B cell (primary cell): ENCODE results near the gene ACKR1. TPM values are rescaled to one million over a fixed set of nuclear protein-coding genes. Genes with fewer than 3 reads are reported as not detected.

Experiments
- ATAC-seq: fragments of 200-7000 bp; cut with Tn5 transposase; one replicate; pipeline ENCODE4 v1.10.0; 2021; ENCODE audit warnings: low read depth, mild to moderate bottlenecking, moderate number of reproducible peaks, moderate library complexity
- CTCF ChIA-PET: fragments of 350-600 bp; sonication (Branson Sonifier 250); formaldehyde crosslinking; loops from one replicate; lab custom pipeline; 2021; ENCODE audit warnings: antibody characterized with exemption, inconsistent platforms; lab: Charles Lee
- POLR2A ChIA-PET: fragments of 350-600 bp; sonication (Branson Sonifier 250); formaldehyde crosslinking; loops from one replicate; lab custom pipeline; 2021; ENCODE audit warnings: antibody characterized with exemption; lab: Charles Lee
- DNase-seq: peaks from one replicate; pipeline ENCODE4 v3.0.0; 2013
- H2AFZ ChIP-seq: 2 replicates; pipeline ENCODE4 v1.6.1; 2012; ENCODE audit warnings: mild to moderate bottlenecking, low read depth, low read length; ENCODE audit not compliant: insufficient read depth, poor library complexity, severe bottlenecking
- H3K27ac ChIP-seq, 2 donors: 1 replicate in 1 of 2; 2 replicates in 1 of 2; pipeline ENCODE4 v1.5.1; 2012 to 2013; ENCODE audit warnings: low read length in 2 of 2, mild to moderate bottlenecking in 2 of 2, moderate library complexity in 1 of 2
- H3K27me3 ChIP-seq, 4 experiments: fragments of 200-600 bp in 1 of 4; sonication (generic) in 1 of 4; replicated peaks in 1 of 4; 1 replicate in 2 of 4; 2 replicates in 2 of 4; pipeline versions ENCODE4 v1.6.1 to v1.7.0; 2013 to 2016; ENCODE audit warnings: low read length in 3 of 4, mild to moderate bottlenecking in 2 of 4, mixed read lengths in 1 of 4, moderate library complexity in 1 of 4; ENCODE audit not compliant: insufficient read depth in 4 of 4, control insufficient read depth in 3 of 4; ENCODE audit errors: control extremely low read depth in 1 of 4
- H3K36me3 ChIP-seq, 2 experiments: replicated peaks in 1 of 2; 1 replicate in 1 of 2; 2 replicates in 1 of 2; pipeline versions ENCODE4 v1.6.1 to v1.7.1; 2013; ENCODE audit warnings: low read length in 1 of 2; ENCODE audit not compliant: insufficient read depth in 2 of 2, control insufficient read depth in 1 of 2; ENCODE audit errors: control extremely low read depth in 1 of 2, extremely low read depth in 1 of 2
- H3K4me1 ChIP-seq, 2 donors: fragments of 200-600 bp in 1 of 2; sonication (generic) in 1 of 2; 1 replicate in 1 of 2; 2 replicates in 1 of 2; pipeline versions ENCODE4 v1.5.1 to v1.6.1; 2013 to 2017; ENCODE audit warnings: low read length in 2 of 2; ENCODE audit not compliant: control insufficient read depth in 2 of 2, insufficient read depth in 2 of 2
- H3K4me2 ChIP-seq: replicated peaks from 2 replicates; pipeline ENCODE3; 2012; ENCODE audit warnings: mild to moderate bottlenecking, low read depth, low read length; ENCODE audit not compliant: poor library complexity, severe bottlenecking
- H3K4me3 ChIP-seq, 5 experiments: fragments of 200-600 bp in 1 of 5; sonication (generic) in 1 of 5; 1 replicate in 3 of 5; 2 replicates in 2 of 5; pipeline versions ENCODE4 v1.5.1 to v1.7.0; 2011 to 2016; ENCODE audit warnings: low read length in 4 of 5, mild to moderate bottlenecking in 4 of 5, low read depth in 2 of 5, control low read depth in 1 of 5, moderate library complexity in 1 of 5; ENCODE audit not compliant: insufficient read depth in 1 of 5; ENCODE audit errors: control extremely low read depth in 1 of 5, extremely low read depth in 1 of 5
- H3K79me2 ChIP-seq: fragments of 200-600 bp; sonication (generic); one replicate; pipeline ENCODE4 v1.6.0; 2016; ENCODE audit warnings: low read length; ENCODE audit not compliant: control insufficient read depth, insufficient read depth
- H3K9ac ChIP-seq: fragments of 200-600 bp; sonication (generic); 2 replicates; pipeline ENCODE4 v1.6.1; 2017; ENCODE audit warnings: mild to moderate bottlenecking, low read length, moderate library complexity
- H3K9me3 ChIP-seq, 3 donors: one replicate each; pipeline versions ENCODE4 v1.6.1 to v1.7.1; 2013; ENCODE audit warnings: low read length in 2 of 3; ENCODE audit not compliant: control insufficient read depth in 2 of 3, insufficient read depth in 1 of 3; ENCODE audit errors: control extremely low read depth in 1 of 3
- H4K20me1 ChIP-seq: 2 replicates; pipeline ENCODE4 v1.6.0; 2012; ENCODE audit warnings: mild to moderate bottlenecking, low read length; ENCODE audit not compliant: insufficient read depth, control insufficient read depth, poor library complexity, severe bottlenecking
- H3K27ac Mint-ChIP-seq: one replicate; pipeline ENCODE4 v1.8.0; 2021; ENCODE audit warnings: mixed read lengths
- H3K27me3 Mint-ChIP-seq: one replicate; pipeline ENCODE4 v1.8.0; 2021; ENCODE audit warnings: mixed read lengths
- H3K4me1 Mint-ChIP-seq: one replicate; pipeline ENCODE4 v1.8.0; 2021; ENCODE audit warnings: mixed read lengths
- H3K4me3 Mint-ChIP-seq: one replicate; pipeline ENCODE4 v1.8.0; 2021; ENCODE audit warnings: mixed read lengths
- H3K9me3 Mint-ChIP-seq: one replicate; pipeline ENCODE4 v1.8.0; 2022; ENCODE audit warnings: mixed read lengths; ENCODE audit not compliant: insufficient read depth
- CTCF ChIP-seq: fragments of 200-600 bp; IDR thresholded peaks from one replicate; pipeline ENCODE4 v1.8.0; 2022; ENCODE audit warnings: antibody characterized with exemption, mild to moderate bottlenecking
- EZH2 ChIP-seq: IDR thresholded peaks from 2 replicates; pipeline ENCODE4 v1.6.1; 2012; ENCODE audit warnings: borderline replicate concordance, low read depth, mild to moderate bottlenecking, moderate library complexity, low read length; ENCODE audit not compliant: insufficient read depth, poor library complexity, severe bottlenecking
- WGBS: methylation state at CpG from one replicate; pipeline ENCODE4 v1.1.5; 2013; ENCODE audit warnings: missing lambda C conversion rate; ENCODE audit not compliant: insufficient coverage; 5-methylcytosine and 5-hydroxymethylcytosine counted together
- intact Hi-C: fragments of 100-400 bp; cut with micrococcal nuclease; formaldehyde crosslinking; loops from one replicate; pipeline ENCODE4 v1.10.0; 2022
- polyA plus RNA-seq: library from polyadenylated mRNA; depleted of rRNA; stranded (reverse); fragments of >200 nt; gene quantifications from 2 replicates; pipeline ENCODE4 v1.2.3, GENCODE V29; 2012
- total RNA-seq, 2 donors: library from RNA; stranded (reverse); fragments of 120-200 nt in 1 of 2; gene quantifications; 1 replicate in 1 of 2; 2 replicates in 1 of 2; pipeline versions ENCODE4 v1.2.3 to v1.2.4, GENCODE V29; 2013 to 2022

The ACKR1 gene
- total and polyA plus RNA-seq, 2 donors (not counting 1 experiment from before 2014, with no cell fraction given): 0.04 TPM; not detected in 1

- ChIA-PET POLR2A (no interaction called here), CTCF (interaction anchor here (0.6 to 6.3 kb wide), 17 partner anchors 8 to 1967 kb away, joined by 3 to 150 read pairs (median 4); partner anchors contain the start of gene ACKR1)
- Histone ChIP-seq H2AFZ (peak overlapping the region; percentile 35), H3K27me3 (no peaks in the 10 kb centered on the region), H3K4me2 (peak overlapping the region; percentile 16), H3K36me3 (no peaks in the 10 kb centered on the region), H4K20me1 (no peaks in the 10 kb centered on the region), H3K9ac (no peak overlapping the region), H3K9me3 (no peaks in the 10 kb centered on the region), H3K4me1 (peaks cover 4 to 6% of the 10 kb centered on the region in 2 donors), H3K4me3 (no peak overlapping the region), H3K27ac (no peak overlapping the region), H3K79me2 (no peaks in the 10 kb centered on the region)
- TF ChIP-seq CTCF (peak; percentile 96), EZH2 (no peak)
- ATAC-seq: peak; percentile 98
- 7% methylated on average over 3 of the region's 4 CpGs for WGBS
- H3K9me3 Mint-ChIP-seq: no peaks in the 10 kb centered on the region
- intact Hi-C loops: loop anchor here (1.0 to 2.0 kb wide), 5 partner anchors 27 to 845 kb away; no protein-coding TSS in a partner anchor
- H3K4me3 Mint-ChIP-seq: no peak overlapping the region
- H3K27me3 Mint-ChIP-seq: no peaks in the 10 kb centered on the region
- no peak overlapping the region for H3K27ac Mint-ChIP-seq
- peaks cover 7% of the 10 kb centered on the region for H3K4me1 Mint-ChIP-seq
- DNase-seq: peak; percentile 82
These were observed 43.5 kb upstream of the ACKR1 start for GRCh38 chr1:159161001-159161718.

GRCh38 chr1:159161719-159162026, 43.0 kb upstream of the ACKR1 start:
- intact Hi-C loops: loop anchor here (1.0 to 2.0 kb wide), 5 partner anchors 27 to 845 kb away; no protein-coding TSS in a partner anchor
- ChIA-PET POLR2A (no interaction called here), CTCF (interaction anchor here (0.7 to 6.3 kb wide), 12 partner anchors 9 to 846 kb away, joined by 3 to 150 read pairs (median 4); partner anchors contain the start of gene ACKR1)
- no peaks in the 10 kb centered on the region for H3K36me3 ChIP-seq
- ATAC-seq (no peak), DNase-seq (no peak)
- no peak for TF ChIP-seq CTCF
- TF ChIP-seq EZH2: no peak
- no peak overlapping the region for H3K9ac ChIP-seq
- Mint-ChIP-seq H3K4me1 (peaks cover 7% of the 10 kb centered on the region), H3K4me3 (no peak overlapping the region), H3K9me3 (no peaks in the 10 kb centered on the region), H3K27ac (no peak overlapping the region), H3K27me3 (no peaks in the 10 kb centered on the region)
- no peak overlapping the region for H3K4me2 ChIP-seq
- peaks cover 4 to 6% of the 10 kb centered on the region in 2 donors for H3K4me1 ChIP-seq
- no peak overlapping the region for H3K27ac ChIP-seq
- no peaks in the 10 kb centered on the region for H3K79me2 ChIP-seq
- H4K20me1 ChIP-seq: no peaks in the 10 kb centered on the region
- H3K4me3 ChIP-seq: no peak overlapping the region
- peak overlapping the region; percentile 35 for H2AFZ ChIP-seq
- no peaks in the 10 kb centered on the region for H3K27me3 ChIP-seq
- no peaks in the 10 kb centered on the region for H3K9me3 ChIP-seq
- 100% methylated on average over 1 of the region's 1 CpG for WGBS
